SH-SY5Y (cell line): Measurements from ENCODE around the gene CIROP.

Experiments
- GATA2 ChIP-seq: IDR thresholded peaks from 2 replicates; pipeline ENCODE4 v1.6.1; 2011; ENCODE audit warnings: mild to moderate bottlenecking, low read depth, low read length
- GATA3 ChIP-seq: IDR thresholded peaks from 2 replicates; pipeline ENCODE4 v1.6.1; 2011; ENCODE audit warnings: low read depth, mild to moderate bottlenecking, low read length, moderate library complexity

Gene CIROP

DNA sequence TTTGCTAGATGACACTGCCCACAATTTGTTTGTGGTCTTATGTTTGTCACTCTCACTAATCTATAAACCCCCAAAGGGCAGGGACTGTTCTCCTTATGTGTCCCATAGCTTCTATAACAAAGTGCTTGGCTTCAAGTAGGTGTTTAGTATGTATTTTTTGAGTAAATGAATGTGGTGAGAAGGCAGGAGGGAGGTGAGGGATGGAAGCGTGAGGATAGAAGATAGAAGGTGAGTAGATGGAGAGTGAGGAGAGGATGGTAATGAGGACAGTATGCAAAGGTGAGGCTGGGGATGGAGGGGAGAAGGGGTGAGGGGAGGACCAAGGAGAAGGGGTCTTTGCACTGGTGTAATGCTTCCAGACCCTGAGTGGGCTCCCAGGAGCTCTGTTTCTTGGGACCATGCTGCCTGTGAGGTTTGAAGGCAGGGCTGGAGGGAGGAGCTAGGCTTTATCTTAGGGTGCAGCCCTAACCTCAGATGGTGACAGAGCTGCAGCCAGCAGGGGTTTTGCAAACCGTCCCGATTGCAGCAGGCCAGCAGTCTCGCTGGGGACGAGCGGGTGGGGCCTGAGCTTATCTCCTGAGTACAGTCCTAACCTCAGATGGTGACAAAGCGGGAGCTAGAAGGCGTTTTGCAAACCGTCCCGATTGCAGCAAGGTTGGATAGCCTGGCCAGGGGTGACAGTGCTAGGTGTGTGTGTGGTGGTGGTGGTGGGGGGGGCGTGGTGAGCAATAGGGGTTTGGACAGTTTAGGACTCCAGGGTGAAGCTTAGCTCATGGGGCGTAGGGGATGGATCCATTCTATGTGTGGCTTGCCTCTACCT is 7.8 kb upstream of the CIROP start:
- TF ChIP-seq GATA2 = no peak

DNA sequence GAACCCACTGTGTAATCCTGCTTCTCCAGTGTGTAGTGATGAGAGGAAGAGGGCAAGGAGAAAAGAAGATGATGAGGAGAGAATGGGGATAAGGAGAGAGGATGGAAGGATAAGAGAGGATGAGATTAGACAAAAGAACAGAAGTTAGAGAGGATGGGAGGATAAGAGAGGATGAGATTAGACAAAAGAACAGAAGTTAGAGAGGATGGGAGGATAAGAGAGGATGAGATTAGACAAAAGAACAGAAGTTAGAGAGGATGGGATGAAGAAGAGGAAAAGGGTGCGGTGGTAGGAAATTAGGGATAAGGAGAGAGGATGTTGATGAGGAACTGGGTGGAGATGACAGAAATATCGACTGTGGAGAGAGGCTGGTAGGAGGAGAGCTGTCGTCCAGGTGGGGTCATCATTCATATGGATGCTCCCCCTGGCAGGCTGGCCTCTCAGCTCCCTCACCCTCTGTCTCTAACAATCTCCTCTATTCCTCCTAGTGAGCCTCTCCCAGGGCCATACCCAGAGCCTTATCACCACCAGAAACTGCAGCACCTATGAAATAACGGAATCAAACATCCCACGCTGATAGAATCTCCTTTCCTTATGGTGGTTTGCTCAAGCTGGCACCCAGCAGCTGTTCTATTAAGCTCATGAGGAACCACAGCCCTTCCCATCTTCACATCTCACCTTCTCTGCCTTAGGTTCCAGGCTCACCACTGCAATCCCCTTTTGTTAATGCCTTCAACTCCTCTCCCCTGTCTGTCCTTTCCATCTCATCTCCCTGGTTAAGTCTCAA is 6.0 kb upstream of the CIROP start:
- TF ChIP-seq GATA2 (no peak), GATA3 (no peak)

DNA sequence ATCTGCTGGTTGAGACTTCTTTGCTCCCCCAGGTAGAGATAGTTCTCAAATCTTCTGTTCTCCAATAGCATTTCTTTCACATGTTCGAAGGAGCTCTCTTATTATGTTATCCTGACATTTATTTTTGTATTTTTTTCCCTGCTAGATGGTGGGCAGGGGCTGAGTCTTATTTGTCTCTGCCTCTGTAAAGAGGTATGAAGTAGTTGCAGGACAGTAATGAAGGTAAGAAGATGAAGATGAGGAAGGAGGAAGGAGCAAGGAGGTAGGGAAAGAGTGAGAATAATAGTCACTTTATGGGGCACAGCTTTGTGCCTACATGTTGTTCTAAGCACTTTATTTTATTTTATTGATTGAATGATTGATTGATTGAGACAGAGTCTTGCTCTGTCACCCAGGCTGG is 5.0 kb upstream of the CIROP start:
- TF ChIP-seq GATA2 (no peak), GATA3 (no peak)

DNA sequence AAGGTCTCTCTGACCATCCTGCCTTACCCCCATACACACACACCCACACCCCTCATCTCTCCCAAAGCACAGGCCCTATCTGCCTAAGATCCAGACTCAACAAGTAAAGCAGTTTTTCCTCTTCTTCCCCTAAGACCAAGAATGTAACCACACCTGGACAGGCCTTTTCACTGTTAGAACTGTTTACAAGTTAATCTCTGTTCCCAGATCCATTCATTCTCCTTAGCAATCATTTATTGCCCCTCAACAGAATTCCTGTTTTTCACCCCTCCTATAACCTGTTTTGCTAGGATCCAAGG is 1.9 kb upstream of the CIROP start:
- no peak for TF ChIP-seq GATA2

DNA sequence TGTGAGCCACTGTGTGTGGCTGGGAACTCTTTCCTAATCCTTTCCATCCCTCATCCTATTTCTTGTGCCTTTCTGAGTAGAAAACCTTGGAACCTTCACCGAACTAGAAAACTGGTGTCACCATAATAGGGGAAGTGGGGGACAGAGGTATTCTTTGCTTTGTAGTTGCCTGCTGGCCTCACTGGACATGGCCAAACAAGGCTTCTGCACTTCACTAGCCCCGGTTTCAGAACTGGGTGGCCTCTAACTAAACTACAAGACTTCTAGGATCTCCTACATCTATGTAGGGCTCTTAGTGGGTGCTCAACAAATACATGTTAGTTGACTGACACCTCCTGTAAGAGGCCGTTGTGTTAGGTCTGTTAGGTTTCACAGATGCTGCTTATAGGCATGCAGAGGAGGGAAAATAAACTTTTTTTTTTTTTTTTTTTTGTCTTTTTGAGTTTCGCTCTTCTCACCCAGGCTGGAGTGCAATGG is 597 bp upstream of the CIROP start:
- no peak for TF ChIP-seq GATA2
- no peak for TF ChIP-seq GATA3

DNA sequence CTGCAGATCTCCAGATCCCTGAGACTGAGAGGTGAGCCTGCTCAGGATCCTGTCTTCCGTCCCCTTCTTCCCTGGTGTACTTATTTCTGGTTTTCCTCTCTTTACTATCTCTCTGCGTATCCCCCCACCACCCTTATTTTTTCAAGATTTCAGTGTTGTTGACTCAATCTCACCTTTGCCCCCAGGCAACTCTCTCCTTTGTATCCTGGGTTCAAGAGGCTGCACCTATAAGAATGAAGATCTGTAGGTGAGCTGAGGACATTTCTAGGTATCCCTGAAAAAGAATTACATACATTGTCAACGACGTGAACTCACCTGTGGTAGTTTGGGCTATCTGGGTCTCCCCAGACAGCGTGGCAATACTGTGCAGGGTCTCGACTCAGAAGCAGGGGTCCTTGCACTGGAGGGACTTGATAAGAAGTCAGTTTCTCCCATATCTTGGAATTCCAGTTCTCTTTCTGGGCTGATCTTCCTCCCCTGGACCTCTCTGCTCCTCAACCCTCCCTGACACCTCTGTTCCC is 659 bp downstream of the CIROP start:
- no peak for TF ChIP-seq GATA3
- no peak for TF ChIP-seq GATA2

DNA sequence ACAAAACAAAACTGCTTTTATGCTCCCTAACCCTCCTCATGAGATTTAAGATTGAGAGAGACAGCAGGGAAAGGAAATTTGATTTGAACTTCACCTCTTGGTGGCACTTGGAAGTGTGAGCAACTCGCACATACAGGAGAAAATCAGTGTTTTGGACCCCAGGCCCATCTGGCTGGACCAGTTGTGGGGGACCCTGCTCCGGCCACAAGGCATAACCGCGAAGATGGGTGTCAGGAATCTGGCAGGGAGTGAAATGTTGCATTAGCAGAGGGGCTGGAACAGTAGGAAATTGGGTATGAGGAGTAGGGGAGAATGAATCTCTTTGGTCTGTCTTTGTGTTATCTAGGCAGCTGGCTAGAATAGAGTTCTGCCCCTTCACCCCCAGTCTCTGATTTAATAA is 1.2 kb downstream of the CIROP start:
- TF ChIP-seq GATA3 (no peak), GATA2 (no peak)

DNA sequence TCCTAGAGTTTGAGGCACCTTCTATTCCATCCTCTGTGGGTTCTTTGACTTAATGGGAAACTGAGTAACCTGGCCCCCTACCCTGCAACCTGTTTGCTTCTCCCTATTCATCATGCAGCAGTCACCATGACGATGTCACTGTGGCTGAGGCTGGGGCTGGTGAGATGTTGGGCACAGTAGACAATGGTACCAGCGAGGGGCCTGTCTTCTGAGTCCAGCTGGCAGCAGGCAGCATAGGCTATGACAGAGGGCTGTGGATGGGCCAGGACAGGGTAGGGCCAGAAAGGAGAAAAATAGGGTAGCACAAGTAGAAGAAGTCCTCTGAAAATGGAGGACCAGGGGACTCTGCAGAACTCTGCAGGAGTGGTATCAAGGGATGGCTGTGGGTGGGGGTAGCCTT is 2.0 kb downstream of the CIROP start:
- TF ChIP-seq GATA2 (no peak), GATA3 (no peak)

DNA sequence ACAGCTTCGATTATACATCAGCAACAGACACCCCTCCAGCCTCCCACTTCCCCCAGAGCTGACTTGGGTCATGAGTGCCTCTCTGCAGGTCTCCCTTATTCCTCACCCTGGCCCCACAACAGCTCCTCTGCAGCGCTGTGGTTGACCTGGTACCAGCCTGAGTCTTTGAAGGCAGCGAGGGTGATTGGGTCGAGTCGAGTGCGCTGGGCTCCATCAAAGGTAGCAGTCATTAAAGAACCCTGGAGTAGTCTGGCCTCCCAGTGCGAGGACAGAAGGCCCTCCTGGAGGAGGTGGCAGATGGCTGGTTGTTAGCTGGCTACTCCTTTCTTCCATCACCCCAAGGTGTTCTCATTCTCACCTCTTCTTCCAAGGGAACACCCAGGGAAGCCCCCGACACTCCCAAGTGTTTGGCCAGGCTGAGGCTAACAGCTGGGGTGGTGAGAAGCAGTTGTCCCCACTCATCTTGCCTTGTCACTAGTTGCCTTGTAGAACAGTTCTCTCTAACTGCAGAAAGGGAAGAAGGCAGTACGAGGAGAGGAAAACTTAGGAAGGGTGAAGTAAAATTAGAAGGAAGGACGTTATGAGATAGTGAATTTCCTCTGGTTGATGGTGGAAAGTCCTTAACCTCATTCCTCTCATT is 2.7 kb downstream of the CIROP start:
- no peak for TF ChIP-seq GATA3
- no peak for TF ChIP-seq GATA2

DNA sequence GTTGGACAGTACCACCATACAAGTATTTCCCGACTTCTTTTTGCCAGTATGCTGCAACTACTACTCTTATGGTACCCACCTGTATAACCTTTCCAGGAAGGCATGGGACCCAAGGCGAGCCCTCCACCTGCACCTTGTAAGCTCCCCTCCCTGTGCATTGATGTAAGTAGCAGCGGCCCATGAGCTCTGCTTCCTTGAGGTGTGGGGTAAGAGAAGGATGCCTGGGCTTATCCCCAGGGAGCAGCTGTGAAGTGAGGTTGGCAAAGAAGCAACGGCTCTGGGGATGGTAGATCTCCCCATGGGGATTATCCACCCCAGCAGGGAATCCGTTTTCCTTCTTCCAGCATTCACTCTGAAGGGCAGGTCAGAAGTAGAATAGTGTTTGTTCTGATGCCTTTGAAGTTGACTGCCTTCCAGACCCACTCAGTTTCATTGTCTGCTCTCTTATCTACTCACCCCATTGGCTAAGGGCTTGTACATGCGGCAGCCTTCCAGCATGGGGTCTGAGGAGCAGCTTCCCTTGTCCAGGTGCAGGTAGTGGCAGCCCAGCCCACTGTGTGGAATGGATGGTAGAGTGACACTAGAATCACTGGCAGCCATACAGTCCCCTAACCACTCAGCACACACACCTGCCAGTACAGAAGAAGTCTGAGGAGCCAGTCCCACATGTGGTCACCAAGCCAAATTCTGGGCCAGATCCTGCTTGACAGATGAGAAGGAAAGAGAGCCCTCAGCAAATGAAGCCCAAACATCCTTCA is 3.4 kb downstream of the CIROP start:
- TF ChIP-seq GATA3 (no peak), GATA2 (no peak)

DNA sequence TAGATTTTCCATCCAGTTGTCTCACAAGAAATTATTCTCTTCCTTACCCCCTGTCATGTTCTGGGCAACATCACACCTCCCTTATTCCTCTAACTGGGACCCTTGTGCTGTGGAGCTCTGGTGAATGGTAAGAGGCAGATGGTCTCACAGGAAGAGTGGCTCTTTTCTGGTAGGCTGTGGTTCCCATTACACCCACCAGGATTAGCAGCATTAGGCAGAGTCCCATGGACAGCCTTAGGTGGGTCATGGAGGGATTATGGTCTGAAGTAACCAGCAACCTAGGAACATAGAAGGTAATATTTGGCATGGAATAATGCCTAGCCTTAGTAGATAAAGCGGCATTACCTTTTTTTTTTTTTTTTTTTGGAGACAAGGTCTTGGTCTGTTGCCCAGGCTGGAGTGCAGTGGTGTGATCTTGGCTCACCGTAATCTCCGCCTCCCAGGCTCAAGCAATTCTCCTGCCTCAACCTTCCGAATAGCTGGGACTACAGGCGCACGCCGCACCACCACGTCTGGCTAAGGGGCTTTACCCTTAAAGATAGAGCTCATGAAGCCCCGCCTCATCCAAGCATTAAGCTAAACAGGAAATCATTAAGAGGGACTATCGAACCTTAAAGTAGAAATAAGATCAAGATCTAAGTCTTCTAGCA is 5.5 kb downstream of the CIROP start:
- TF ChIP-seq GATA2 (no peak), GATA3 (no peak)

DNA sequence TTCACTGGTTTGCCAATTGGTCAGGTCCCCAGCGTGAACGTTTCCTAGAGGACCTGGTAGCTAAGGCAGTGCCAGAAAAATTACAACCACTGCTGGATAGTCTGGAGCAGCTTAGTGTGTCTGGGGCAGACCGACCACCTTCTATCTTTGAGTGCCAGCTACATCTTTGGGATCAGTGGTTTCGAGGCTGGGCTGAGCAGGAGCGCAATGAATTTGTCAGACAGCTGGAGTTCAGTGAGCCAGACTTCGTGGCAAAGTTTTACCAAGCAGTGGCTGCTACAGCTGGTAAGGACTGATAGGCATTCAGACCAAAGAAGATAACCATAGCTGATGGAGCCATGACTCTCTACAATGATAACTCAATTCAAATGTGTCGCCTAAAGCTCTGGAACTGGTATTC is 7.0 kb downstream of the CIROP start:
- TF ChIP-seq GATA3 (no peak), GATA2 (no peak)
